Bone marrow (tissue), 2 donors: ENCODE results near the gene COL5A2.

Experiments
- DNase-seq, 2 donors: peaks; one replicate each; lab custom pipeline; 2025; lab: John Stamatoyannopoulos, UW

COL5A2 gene

GRCh38 chr2:189147361-189147760, 32.2 kb downstream of the COL5A2 start:
- DNase-seq: no peak

- DNase-seq: no peak
Measured at GRCh38 chr2:189146553-189146952, 33.0 kb downstream of the COL5A2 start.

DNA sequence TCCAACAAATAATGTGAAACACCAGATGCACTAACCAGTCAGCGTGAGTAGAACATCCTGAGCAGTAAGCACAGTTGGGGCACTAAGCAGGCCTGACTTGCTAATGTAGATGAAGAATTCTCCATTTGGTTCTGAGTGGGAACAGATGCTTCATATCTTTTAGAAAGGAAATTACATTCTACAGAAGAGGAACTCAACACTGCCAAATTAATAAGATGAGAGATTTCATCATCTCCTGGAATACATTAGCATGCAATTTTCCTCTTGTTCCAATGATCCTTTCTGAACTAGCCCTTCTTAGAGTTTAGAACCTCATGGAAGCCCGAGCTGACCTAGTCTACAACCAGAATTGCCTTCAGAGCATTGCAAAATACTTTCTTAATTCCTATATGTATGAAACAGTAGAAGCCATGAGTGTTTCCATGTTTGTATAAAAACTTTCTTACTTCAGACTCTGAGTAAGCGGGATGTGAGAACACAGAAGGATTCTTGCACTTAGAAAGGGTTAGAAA, 34.8 kb downstream of the COL5A2 start:
- DNase-seq: no peak

DNA sequence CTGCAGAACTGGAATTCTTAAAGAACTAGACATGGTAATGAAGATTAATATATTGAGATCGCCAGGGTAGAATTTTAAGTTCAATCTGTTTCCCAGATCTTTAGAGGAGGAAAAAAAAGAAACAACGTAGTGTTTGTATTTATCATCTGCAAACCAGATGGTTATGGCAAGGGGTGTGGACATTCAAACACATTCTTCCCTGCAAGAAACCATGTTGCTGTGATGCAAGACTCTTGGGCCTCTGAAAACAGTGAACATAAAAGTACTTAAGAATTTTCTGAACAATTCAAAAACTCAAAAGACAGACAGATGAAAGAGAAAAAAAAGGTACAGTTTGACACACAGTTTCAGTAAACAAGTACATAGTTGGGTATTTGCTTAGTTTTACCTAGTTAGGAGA, 35.6 kb downstream of the COL5A2 start:
- no peak for DNase-seq

GRCh38 chr2:189142893-189143759, 36.4 kb downstream of the COL5A2 start:
- DNase-seq: peak in 1 of 2 donors; percentile 32

GRCh38 chr2:189138800-189139199, 40.8 kb downstream of the COL5A2 start:
- DNase-seq: no peak

GRCh38 chr2:189137519-189137918, 42.0 kb downstream of the COL5A2 start:
- DNase-seq: no peak

DNA sequence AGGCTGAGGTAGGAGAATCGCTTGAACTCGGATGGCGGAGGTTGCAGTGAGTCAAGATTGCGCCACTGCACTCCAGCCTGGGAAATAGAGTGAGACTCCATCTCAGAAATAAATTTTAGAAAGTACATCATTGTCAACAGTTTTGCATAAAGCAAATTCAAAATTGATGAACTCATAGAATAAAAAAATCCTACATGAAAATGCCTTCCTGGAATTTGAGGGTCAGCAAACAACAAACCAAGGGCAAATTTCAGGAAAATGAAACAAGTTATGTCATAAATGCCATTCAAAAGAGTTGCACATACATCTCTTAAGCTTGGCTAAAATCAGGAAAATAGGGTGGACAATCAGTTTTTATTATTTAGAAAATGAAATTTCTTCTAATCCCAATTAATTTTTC, 45.1 kb downstream of the COL5A2 start:
- no peak for DNase-seq

DNA sequence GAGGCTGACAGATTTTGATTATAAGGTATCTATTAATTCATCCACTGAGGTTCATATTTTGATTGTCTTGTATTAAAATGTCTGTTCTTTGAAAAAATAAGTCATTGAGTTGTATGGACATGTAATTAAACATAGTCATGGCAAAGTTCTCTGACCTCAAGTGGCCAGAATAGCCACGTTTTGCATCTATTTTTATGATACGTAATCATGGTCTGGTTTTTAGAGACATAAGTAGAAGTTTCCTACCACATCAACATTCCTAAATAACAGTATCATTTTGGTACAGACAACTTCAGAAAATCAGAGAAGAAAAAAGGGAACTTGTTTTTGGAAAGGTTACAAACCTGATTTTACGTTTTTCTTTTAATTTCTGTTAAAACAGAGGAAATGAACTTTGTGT, 47.6 kb downstream of the COL5A2 start:
- no peak for DNase-seq

GRCh38 chr2:189129971-189130370, 49.6 kb downstream of the COL5A2 start:
- no peak for DNase-seq

GRCh38 chr2:189128970-189129369, 50.6 kb downstream of the COL5A2 start:
- no peak for DNase-seq

- no peak for DNase-seq
Measured at GRCh38 chr2:189127756-189128155, 51.8 kb downstream of the COL5A2 start.

GRCh38 chr2:189125195-189125594, 54.4 kb downstream of the COL5A2 start:
- no peak for DNase-seq

GRCh38 chr2:189124175-189124574, 55.4 kb downstream of the COL5A2 start:
- DNase-seq: no peak

- no peak for DNase-seq
Measured at GRCh38 chr2:189118386-189118785, 61.2 kb downstream of the COL5A2 start.

DNA sequence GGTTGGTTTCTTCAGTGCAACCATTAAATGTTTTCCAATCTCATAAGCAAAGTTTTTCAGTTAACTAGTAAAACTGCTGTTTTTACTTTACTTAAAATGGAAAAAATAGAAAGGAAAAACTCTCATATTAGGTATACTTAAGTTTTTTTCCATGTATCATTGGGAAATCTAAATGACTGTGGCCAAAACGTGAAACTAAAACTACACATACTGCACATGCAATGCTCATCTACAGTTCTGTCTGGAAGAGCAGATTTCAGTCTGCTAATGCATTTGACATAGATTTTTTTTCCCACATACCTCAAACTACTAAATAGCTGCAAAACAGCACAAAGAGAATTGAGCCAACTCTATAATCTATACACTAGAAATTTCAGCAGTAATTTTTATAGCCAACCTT, 62.6 kb downstream of the COL5A2 start:
- DNase-seq: no peak

GRCh38 chr2:189116087-189116486, 63.5 kb downstream of the COL5A2 start:
- no peak for DNase-seq

- no peak for DNase-seq
Measured at GRCh38 chr2:189115126-189115525, 64.4 kb downstream of the COL5A2 start.

GRCh38 chr2:189113963-189114362, 65.6 kb downstream of the COL5A2 start:
- no peak for DNase-seq

DNA sequence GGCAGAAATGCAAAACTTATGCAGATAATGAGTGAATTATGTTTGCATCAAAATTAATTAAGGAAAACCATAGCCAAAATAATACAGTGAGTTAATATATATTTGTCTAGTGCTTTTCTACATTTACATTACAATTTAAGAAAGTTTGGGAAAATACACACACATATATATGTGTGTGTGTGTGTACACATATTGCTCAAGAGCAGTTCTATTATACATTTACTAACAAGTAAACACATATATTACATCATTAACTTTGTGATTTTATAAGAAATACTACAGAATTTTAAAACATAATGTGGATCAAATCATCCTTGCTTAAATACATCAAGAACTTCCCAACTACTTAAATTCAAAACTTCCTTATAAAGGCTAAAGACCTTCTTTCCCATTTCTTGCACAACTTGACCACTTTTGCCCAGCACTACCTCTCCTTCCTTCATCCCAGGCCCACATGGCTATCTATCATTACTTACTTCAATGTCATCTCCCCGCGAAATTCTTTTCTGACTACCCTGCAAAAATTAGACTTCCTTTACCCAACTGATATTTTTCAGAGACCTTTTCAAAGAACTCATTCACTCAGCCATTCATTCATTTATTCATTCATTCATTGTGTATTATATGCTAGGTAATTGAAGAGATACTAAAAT, 68.4 kb downstream of the COL5A2 start:
- no peak for DNase-seq

GRCh38 chr2:189109921-189110397, 69.6 kb downstream of the COL5A2 start:
- DNase-seq: no peak

- no peak for DNase-seq
Measured at GRCh38 chr2:189104934-189105333, 74.6 kb downstream of the COL5A2 start.

DNA sequence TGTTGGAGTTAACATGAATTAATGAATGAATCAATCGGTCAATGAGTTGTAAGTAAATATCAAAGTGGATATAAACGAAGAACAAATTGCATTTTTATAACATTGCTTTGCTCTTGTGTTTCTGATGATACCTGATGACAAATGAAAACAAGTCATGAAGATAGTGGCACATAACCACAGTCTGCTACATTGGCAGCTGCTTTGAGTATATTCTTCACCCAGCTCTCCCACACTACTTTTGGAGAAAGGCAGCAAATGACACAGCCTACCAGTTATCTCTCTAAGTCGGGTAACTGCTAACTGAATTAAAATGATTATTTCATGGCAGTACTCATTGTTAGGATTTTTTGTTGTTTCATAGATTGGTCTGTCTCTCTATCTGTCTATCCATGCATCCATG, 76.8 kb downstream of the COL5A2 start:
- no peak for DNase-seq
